Lower leg skin (tissue), 4 donors: ENCODE measurements around the gene CACNA1D. TPM values are rescaled to one million over a fixed set of nuclear protein-coding genes. Genes with fewer than 3 reads are reported as not detected.
A peak's percentile ranks its signal among the peaks of the same experiment; 100 is the strongest.
"Not testable (repeated sequence)": the region's sequence is repeated elsewhere in the genome, so short reads cannot be mapped to it uniquely, and the experiment has no call there.

Experiments
- DNase-seq, 2 donors: peaks; one replicate each; pipeline ENCODE4 v3.0.0-alpha.2; 2019; ENCODE audit warnings: low spot score in 2 of 2
- H3K4me3 ChIP-seq: fragments of 200-600 bp; sonication (generic); 2 replicates; pipeline ENCODE4 v1.5.1; 2017; ENCODE audit warnings: mild to moderate bottlenecking, low read depth; ENCODE audit not compliant: poor library complexity, severe bottlenecking
- CTCF ChIP-seq, 3 donors: fragments of 450-650 bp; IDR thresholded peaks; one replicate each; pipeline ENCODE4 v1.5.1; 2016; ENCODE audit warnings: antibody characterized with exemption in 3 of 3, mild to moderate bottlenecking in 3 of 3, moderate library complexity in 2 of 3
- POLR2A ChIP-seq, 2 donors: fragments of 450-650 bp; IDR thresholded peaks; one replicate each; pipeline ENCODE4 v1.6.1; 2016 to 2017; ENCODE audit warnings: antibody characterized with exemption in 2 of 2, mild to moderate bottlenecking in 1 of 2, moderate library complexity in 1 of 2
- WGBS, 2 donors: methylation state at CpG; one replicate each; pipeline ENCODE4 v1.1.5; 2018; 5-methylcytosine and 5-hydroxymethylcytosine counted together
- intact Hi-C: fragments of 100-400 bp; cut with DNase I; formaldehyde crosslinking; loops from one replicate; pipeline ENCODE4 v1.15.0; 2023; ENCODE audit warnings: low total_unique reads
- total RNA-seq, 4 donors: library from RNA; depleted of rRNA; stranded (reverse); fragments of >200 nt; gene quantifications; one replicate each; pipeline ENCODE4 v1.1.0, GENCODE V29; 2016

CACNA1D gene
- total RNA-seq, 4 donors from 2014 or later = 2.4 to 12.5 (median 5.6) TPM

DNA sequence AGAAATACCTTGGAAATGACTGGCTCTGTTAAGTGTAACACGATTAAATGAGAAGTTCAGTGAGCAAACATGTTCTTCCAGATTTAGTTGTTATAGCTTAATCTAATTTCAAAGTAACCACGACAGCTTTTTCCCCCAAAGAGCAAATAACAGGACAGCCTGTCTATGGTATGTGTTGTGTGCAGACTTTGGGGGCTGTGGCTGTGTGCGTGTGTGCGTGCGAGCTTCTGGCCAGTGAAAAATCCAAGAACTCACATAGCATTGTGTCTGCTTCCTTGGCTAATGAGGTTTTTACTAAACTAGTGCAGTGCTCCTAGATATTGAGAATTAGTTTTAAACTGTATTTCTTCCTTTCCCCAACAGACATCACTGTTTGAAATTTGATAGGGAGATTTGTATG lies 167.1 kb downstream of the CACNA1D start:
- H3K4me3 ChIP-seq = no peak overlapping the region
- intact Hi-C loops = no loop called here
- DNase-seq = peak in 1 of 2 donors; percentile 12
- TF ChIP-seq POLR2A (IDR thresholded peaks at IDR 0.05) (no peak), CTCF (IDR thresholded peaks at IDR 0.05) (no peak)
- WGBS, 2 donors = 71 to 73% methylated on average over 5 of the region's 5 CpGs

GRCh38 chr3:53664812-53665211 lies 170.4 kb downstream of the CACNA1D start:
- 47 to 57% methylated on average over 4 of the region's 4 CpGs for WGBS, 2 donors
- peak in 1 of 2 donors; percentile 39 for DNase-seq
- intact Hi-C loops, H3K4me3 ChIP-seq: not testable (repeated sequence)

DNA sequence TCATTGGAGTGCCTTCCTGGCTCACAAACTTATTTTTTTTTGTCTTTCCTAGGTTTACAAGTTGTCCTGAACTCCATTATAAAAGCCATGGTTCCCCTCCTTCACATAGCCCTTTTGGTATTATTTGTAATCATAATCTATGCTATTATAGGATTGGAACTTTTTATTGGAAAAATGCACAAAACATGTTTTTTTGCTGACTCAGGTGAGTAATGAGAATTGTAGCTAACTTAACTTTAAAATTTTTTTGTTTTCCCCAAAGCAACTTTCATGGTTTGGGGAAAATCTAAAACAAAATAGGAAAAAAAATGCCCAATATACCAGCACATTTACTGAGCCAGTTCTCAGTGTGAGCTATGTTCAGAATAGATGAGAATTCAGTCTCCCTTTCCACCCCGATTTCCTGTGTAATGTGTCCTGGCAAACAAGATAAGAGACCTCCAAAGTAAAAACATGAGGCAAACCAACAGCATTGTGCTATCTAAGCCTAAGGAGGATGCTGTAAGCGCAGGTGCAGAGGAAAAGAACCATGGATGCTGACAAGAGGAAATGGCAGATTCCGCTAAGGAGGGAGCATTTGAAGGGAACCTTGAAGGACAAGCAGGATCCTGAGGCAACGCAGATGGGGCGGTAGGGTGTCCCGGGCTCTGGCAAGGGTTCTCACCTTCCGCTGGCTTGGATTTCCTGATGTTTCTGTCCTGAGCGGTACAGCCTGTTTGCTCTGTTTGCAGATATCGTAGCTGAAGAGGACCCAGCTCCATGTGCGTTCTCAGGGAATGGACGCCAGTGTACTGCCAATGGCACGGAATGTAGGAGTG lies 171.4 kb downstream of the CACNA1D start:
- no peak overlapping the region for H3K4me3 ChIP-seq
- DNase-seq = peak in 1 of 2 donors; percentile 68
- intact Hi-C loops = no loop called here
- TF ChIP-seq POLR2A (IDR thresholded peaks at IDR 0.05) (no peak), CTCF (IDR thresholded peaks at IDR 0.05) (no peak)
- 88 to 92% methylated on average over 12 of the region's 12 CpGs for WGBS, 2 donors

- H3K4me3 ChIP-seq = no peak overlapping the region
- WGBS, 2 donors = 49 to 53% methylated on average over 2 of the region's 2 CpGs
- intact Hi-C loops = no loop called here
- peak in 1 of 2 donors; percentile 15 for DNase-seq
- TF ChIP-seq CTCF (IDR thresholded peaks at IDR 0.05) (no peak), POLR2A (IDR thresholded peaks at IDR 0.05) (no peak)
These were observed 174.5 kb downstream of the CACNA1D start for GRCh38 chr3:53668872-53669271.

- H3K4me3 ChIP-seq = no peak overlapping the region
- intact Hi-C loops = no loop called here
- 43 to 58% methylated on average over 3 of the region's 3 CpGs for WGBS, 2 donors
- TF ChIP-seq CTCF (IDR thresholded peaks at IDR 0.05) (no peak), POLR2A (IDR thresholded peaks at IDR 0.05) (no peak)
- DNase-seq = no peak
These were observed 176.3 kb downstream of the CACNA1D start for GRCh38 chr3:53670721-53671120.

DNA sequence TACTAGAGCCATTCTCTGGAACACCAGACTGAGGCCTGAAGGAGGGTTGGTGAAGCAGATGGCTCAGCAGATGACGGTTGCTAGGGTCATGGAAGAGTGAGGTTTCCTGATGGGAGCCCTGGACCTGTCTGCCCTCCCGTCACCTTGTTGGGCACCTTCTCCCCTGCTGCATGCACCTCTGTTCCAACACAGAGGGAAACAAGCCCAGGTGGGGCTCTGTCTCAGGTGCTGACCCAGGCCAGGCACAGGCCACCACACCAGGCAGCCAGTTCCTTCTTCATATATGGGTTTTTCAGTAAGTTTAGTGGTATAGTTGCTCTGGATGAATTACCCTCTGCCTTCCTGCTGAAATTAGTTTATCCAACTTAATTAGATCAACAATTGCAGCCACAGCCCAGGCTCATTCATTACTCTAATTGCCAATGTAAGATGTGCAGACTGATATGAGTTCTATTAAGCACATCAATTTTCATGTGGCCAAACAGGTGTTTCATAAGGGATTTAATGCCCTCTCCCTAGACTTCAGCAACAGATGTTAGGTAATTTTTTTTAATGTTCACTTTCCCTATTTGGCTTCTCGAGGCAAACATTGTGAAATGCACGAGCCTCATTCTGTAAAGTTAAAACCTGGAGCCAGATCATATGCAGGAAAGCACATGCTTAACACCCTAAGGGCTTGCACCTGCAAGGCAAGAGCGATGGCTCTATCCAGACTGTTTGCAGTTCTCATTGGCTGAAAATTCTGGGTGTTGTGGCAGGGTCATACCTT lies 177.0 kb downstream of the CACNA1D start:
- TF ChIP-seq POLR2A (IDR thresholded peaks at IDR 0.05) = no peak
- H3K4me3 ChIP-seq = no peak overlapping the region
- 62 to 63% methylated on average over 5 of the region's 5 CpGs for WGBS, 2 donors
- intact Hi-C loops = no loop called here
- DNase-seq = peak in 1 of 2 donors; percentile 42
